HepG2 (cell line): Measurements from ENCODE around the gene BRMS1. TPM values are rescaled to one million over a fixed set of nuclear protein-coding genes. Genes with fewer than 3 reads are reported as not detected.

Experiments
- AGO1 ChIP-seq: fragments of 200-400 bp; formaldehyde crosslinking; IDR thresholded peaks from 2 replicates; pipeline ENCODE4 v1.6.1; 2017; ENCODE audit warnings: mild to moderate bottlenecking, low read depth, low read length, moderate library complexity; ENCODE audit not compliant: poor library complexity, severe bottlenecking
- FOXK2 ChIP-seq: fragments of 450-650 bp; IDR thresholded peaks from 2 replicates; pipeline ENCODE4 v1.6.1; 2016
- GFI1 ChIP-seq: sonication (generic); formaldehyde crosslinking; IDR thresholded peaks from 2 replicates; pipeline ENCODE4 v1.5.0; 2020; ENCODE audit warnings: missing genetic modification reagents, mild to moderate bottlenecking, borderline replicate concordance
- KMT2B ChIP-seq: IDR thresholded peaks from 2 replicates; pipeline ENCODE4 v1.6.1; 2016; ENCODE audit warnings: missing genetic modification reagents, missing compliant biosample characterization
- NR2F2 ChIP-seq: IDR thresholded peaks from 2 replicates; pipeline ENCODE4 v1.6.1; 2012; ENCODE audit warnings: low read depth, inconsistent platforms, borderline replicate concordance
- PAXIP1 ChIP-seq: sonication (generic); formaldehyde crosslinking; conservative IDR thresholded peaks from 2 replicates; pipeline ENCODE4 v1.4.0; 2020; ENCODE audit warnings: mild to moderate bottlenecking, missing genetic modification reagents, moderate library complexity
- RBAK ChIP-seq: sonication (generic); formaldehyde crosslinking; IDR thresholded peaks from 2 replicates; pipeline ENCODE4 v1.5.1; 2020; ENCODE audit warnings: mild to moderate bottlenecking, missing genetic modification reagents
- SALL2 ChIP-seq: sonication (generic); formaldehyde crosslinking; IDR thresholded peaks from 2 replicates; pipeline ENCODE4 v1.8.1; 2023; ENCODE audit warnings: mild to moderate bottlenecking, missing genetic modification reagents, inconsistent platforms
- SPEN ChIP-seq: sonication (generic); formaldehyde crosslinking; IDR thresholded peaks from 2 replicates; pipeline ENCODE4 v1.5.1; 2020; ENCODE audit warnings: low read depth, mild to moderate bottlenecking, missing genetic modification reagents
- ZFY ChIP-seq: sonication (generic); formaldehyde crosslinking; IDR thresholded peaks from 2 replicates; pipeline ENCODE4 v1.4.0; 2020; ENCODE audit warnings: missing genetic modification reagents
- ZNF138 ChIP-seq: sonication (generic); formaldehyde crosslinking; IDR thresholded peaks from 2 replicates; pipeline ENCODE4 v1.5.0; 2020; ENCODE audit warnings: mild to moderate bottlenecking, low read depth, missing genetic modification reagents
- ZNF142 ChIP-seq: sonication (generic); formaldehyde crosslinking; IDR thresholded peaks from 2 replicates; pipeline ENCODE4 v1.4.0; 2020; ENCODE audit warnings: missing genetic modification reagents
- ZNF431 ChIP-seq: sonication (generic); formaldehyde crosslinking; IDR thresholded peaks from 2 replicates; pipeline ENCODE4 v1.9.0; 2022; ENCODE audit warnings: missing genetic modification reagents, low read depth, mild to moderate bottlenecking, borderline replicate concordance
- ZNF543 ChIP-seq: sonication (generic); formaldehyde crosslinking; IDR thresholded peaks from 2 replicates; pipeline ENCODE4 v1.4.0; 2020; ENCODE audit warnings: mild to moderate bottlenecking, missing genetic modification reagents
- ZNF558 ChIP-seq: sonication (generic); formaldehyde crosslinking; IDR thresholded peaks from 2 replicates; pipeline ENCODE4 v1.9.0; 2022; ENCODE audit warnings: mild to moderate bottlenecking, missing genetic modification reagents, borderline replicate concordance
- ZNF737 ChIP-seq: sonication (generic); formaldehyde crosslinking; IDR thresholded peaks from 2 replicates; pipeline ENCODE4 v1.5.0; 2020; ENCODE audit warnings: missing genetic modification reagents, mild to moderate bottlenecking, borderline replicate concordance
- ZNF792 ChIP-seq: IDR thresholded peaks from 2 replicates; pipeline ENCODE4 v1.6.1; 2016
- polyA plus RNA-seq, 8 experiments: library from polyadenylated mRNA; depleted of rRNA in 3 of 8; stranded (reverse) in 7 of 8; unstranded in 1 of 8; fragments of >200 nt; fragmentation: Illumina TruSeq in 4 of 8; extraction: Trizol in 4 of 8; gene quantifications; 2 replicates each; pipeline versions ENCODE4 v1.2.1 to v1.2.3, GENCODE V29; 2011 to 2016; ENCODE audit warnings: low read depth in 4 of 8, missing spikeins in 1 of 8, mixed read lengths in 1 of 8; ENCODE audit not compliant: insufficient read depth in 1 of 8
- total RNA-seq, 5 experiments: library from RNA; depleted of rRNA; stranded (reverse); fragments of >200 nt; fragmentation: Illumina TruSeq; extraction: Trizol; gene quantifications; 2 replicates each; pipeline ENCODE4 v1.2.3, GENCODE V29; 2016; ENCODE audit warnings: low read depth in 1 of 5

The BRMS1 gene
- total and polyA plus RNA-seq, 2 of the 13 experiments (the other 11 are each of a cell fraction or from before 2014, with no cell fraction given): 15.8 to 55.7 TPM

GRCh38 chr11:66346476-66347424 is 1.8 kb upstream of the BRMS1 start (continued):
- TF ChIP-seq ZNF138 (CRISPR knock-in tag) (peak; percentile 80; the same call in 1 of the 2 replicates), ZNF142 (CRISPR knock-in tag) (0 out of 2 replicates have a peak, but pooled peaks have one; percentile 12), ZNF558 (CRISPR knock-in tag) (0 out of 2 replicates have a peak, but pooled peaks have one; percentile 45), ZFY (CRISPR knock-in tag) (0 out of 2 replicates have a peak, but pooled peaks have one; percentile 60), SALL2 (0 out of 2 replicates have a peak, but pooled peaks have one; percentile 37), SPEN (peak; percentile 61; the same call in 1 of the 2 replicates), PAXIP1 (CRISPR knock-in tag) (no peak; the same call in 1 of the 2 replicates), ZNF792 (peak; percentile 42; the same call in 1 of the 2 replicates), ZNF543 (no peak), FOXK2 (no peak), KMT2B (CRISPR knock-in tag) (no peak), NR2F2 (no peak), AGO1 (peak; percentile 40), RBAK (CRISPR knock-in tag) (no peak), ZNF431 (peak; percentile 43; the same call in 1 of the 2 replicates), ZNF737 (CRISPR knock-in tag) (peak; percentile 96; the same call in 1 of the 2 replicates), GFI1 (peak; percentile 31; the same call in 1 of the 2 replicates)
